ENCODE measurements around the gene MOSMO. TPM values are rescaled to one million over a fixed set of nuclear protein-coding genes. Genes with fewer than 3 reads are reported as not detected.
"Not testable (repeated sequence)": the region's sequence is repeated elsewhere in the genome, so short reads cannot be mapped to it uniquely, and the experiment has no call there.

Gene MOSMO
- total RNA-seq, 2 donors from 2014 or later: 19.6 to 21.0 TPM

DNA sequence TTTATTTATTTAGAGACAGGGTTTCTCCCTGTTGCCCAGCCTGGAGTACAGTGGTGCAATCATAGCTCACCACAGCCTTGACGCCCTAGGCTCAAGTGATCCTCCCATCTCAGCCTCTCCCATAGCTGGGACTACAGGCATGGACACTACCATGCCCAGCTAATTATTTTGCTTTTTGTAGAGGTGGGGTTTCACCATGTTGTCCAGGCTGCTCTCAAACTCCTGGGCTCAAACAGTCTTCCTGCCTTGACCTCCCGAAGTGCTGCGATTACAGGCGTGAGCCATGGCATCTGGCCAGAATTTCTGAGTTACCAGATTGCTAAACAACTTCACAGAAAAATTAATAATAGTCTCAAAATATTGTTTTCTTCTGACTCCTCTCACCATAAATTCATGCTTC is 21.7 kb downstream of the MOSMO start:
- Histone ChIP-seq H3K36me3 (no peaks in the 10 kb centered on the region), H3K4me3 (no peak overlapping the region)

DNA sequence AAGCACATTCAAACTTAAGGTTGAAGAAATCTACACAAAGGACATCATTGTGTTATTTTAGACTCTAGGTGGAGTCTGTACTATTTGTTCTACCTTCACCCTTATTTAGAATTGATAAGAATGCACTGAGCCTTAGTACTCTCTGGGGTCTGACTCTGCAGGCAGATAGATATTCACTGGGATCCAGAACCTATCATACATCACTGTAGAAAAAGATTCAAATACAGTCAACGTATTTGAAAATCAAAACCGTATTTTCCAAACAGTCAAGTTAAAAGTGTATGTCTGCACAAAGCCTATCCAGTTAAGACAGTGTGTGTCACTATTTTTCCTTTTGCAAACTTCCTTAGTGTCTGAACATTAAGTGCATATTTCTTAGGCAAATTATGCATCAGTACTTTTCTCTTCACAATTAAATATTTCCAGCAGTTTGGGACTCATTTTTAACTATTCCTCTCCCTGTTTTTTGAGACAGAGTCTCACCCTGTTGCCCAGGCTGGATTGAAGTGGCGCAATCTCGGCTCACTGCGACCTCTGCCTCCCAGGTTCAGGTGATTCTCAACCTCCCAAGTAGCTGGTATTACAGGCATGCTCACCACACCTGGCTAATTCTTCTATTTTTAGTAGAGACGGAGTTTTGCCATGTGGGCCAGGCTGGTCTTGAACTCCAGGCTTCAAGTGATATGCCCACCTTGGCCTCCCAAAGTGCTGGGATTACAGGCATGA is 22.3 kb downstream of the MOSMO start:
- H3K9me3 ChIP-seq: no peaks in the 10 kb centered on the region
- DNase-seq (ENCODE audit: low spot score): no peak
- H3K4me3 ChIP-seq: no peak overlapping the region
- TF ChIP-seq, protein P1, sequence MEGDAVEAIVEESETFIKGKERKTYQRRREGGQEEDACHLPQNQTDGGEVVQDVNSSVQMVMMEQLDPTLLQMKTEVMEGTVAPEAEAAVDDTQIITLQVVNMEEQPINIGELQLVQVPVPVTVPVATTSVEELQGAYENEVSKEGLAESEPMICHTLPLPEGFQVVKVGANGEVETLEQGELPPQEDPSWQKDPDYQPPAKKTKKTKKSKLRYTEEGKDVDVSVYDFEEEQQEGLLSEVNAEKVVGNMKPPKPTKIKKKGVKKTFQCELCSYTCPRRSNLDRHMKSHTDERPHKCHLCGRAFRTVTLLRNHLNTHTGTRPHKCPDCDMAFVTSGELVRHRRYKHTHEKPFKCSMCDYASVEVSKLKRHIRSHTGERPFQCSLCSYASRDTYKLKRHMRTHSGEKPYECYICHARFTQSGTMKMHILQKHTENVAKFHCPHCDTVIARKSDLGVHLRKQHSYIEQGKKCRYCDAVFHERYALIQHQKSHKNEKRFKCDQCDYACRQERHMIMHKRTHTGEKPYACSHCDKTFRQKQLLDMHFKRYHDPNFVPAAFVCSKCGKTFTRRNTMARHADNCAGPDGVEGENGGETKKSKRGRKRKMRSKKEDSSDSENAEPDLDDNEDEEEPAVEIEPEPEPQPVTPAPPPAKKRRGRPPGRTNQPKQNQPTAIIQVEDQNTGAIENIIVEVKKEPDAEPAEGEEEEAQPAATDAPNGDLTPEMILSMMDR (IDR thresholded peaks at IDR 0.05): no peak
- no peak for TF ChIP-seq POLR2A (IDR thresholded peaks at IDR 0.05)
- no peak for TF ChIP-seq POLR2AphosphoS5 (IDR thresholded peaks at IDR 0.05)
- H3K36me3 ChIP-seq: no peaks in the 10 kb centered on the region
- H3K4me1 ChIP-seq (replicated peaks): peaks cover 3% of the 10 kb centered on the region
- intact Hi-C loops (cut with DNase I): no loop called here
- H3K27me3 ChIP-seq (replicated peaks; ENCODE audit: insufficient read depth): no peaks in the 10 kb centered on the region
- WGBS: 93% methylated on average over 6 of the region's 6 CpGs
- no peak overlapping the region for H3K27ac ChIP-seq

More for the DNA sequence above, 21.7 kb downstream of the MOSMO start:
- Histone ChIP-seq H3K4me1 (replicated peaks) (peaks cover 3% of the 10 kb centered on the region), H3K9me3 (no peaks in the 10 kb centered on the region), H3K27me3 (replicated peaks; ENCODE audit: insufficient read depth) (no peaks in the 10 kb centered on the region), H3K27ac (no peak overlapping the region)
- DNase-seq (ENCODE audit: low spot score): no peak
- intact Hi-C loops (cut with DNase I): no loop called here
- 91% methylated on average over 4 of the region's 4 CpGs for WGBS
- TF ChIP-seq, protein P1 (IDR thresholded peaks at IDR 0.05): no peak
- TF ChIP-seq POLR2A (IDR thresholded peaks at IDR 0.05) (no peak), POLR2AphosphoS5 (IDR thresholded peaks at IDR 0.05) (no peak)

DNA sequence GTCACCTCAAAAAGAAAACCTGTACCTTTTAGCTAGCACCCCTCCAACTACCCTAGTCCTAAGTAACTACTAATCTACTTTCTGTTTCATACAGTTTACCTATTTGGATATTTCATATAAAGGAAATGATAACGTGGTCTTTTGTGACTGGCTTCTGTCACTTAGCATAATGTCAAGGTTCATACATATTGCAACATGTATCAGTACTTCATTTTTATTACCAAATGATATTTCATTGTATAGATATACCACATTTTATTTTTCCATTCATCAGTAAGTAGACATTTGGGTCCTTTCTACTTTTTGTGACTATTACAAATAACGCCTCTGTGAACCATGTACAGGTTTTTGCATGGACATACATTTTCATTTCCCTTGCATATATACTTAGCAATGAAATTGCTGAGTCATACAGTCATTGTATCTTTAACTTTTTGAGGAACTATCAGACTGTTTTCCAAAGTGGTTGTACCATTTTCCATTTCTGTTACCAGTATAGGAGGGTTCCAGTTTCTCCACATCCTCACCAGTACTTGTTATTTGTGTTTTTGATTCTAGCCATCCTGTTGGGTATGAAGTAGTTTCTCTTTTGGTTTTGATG is 23.7 kb downstream of the MOSMO start:
- no peaks in the 10 kb centered on the region for H3K27me3 ChIP-seq (replicated peaks; ENCODE audit: insufficient read depth)
- DNase-seq (ENCODE audit: low spot score): no peak
- H3K27ac ChIP-seq: no peak overlapping the region
- H3K4me3 ChIP-seq: no peak overlapping the region
- no peaks in the 10 kb centered on the region for H3K4me1 ChIP-seq (replicated peaks)
- 97% methylated on average over 2 of the region's 2 CpGs for WGBS
- TF ChIP-seq POLR2AphosphoS5 (IDR thresholded peaks at IDR 0.05): no peak
- no peak for TF ChIP-seq POLR2A (IDR thresholded peaks at IDR 0.05)
- TF ChIP-seq, protein P1 (IDR thresholded peaks at IDR 0.05): no peak
- no peaks in the 10 kb centered on the region for H3K9me3 ChIP-seq
- intact Hi-C loops (cut with DNase I): no loop called here
- no peaks in the 10 kb centered on the region for H3K36me3 ChIP-seq

DNA sequence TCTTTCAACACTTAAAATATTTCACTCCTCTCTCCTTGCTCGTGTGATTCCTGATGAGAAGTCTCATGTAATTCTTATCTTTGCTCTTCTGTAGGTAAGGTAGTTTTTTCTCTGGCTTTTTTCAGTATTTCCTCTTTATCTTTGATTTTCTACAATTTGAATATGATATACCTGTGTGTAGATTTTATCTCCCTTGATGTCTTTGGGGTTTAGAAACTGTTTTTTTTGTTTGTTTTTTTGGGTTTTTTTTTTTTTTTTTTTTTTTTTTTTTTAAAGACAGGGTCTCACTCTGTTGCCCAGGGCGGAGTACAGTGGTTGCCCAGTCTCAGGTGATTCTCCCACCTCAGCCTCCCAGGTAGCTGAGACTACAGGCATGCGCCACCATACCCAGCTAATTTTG is 26.6 kb downstream of the MOSMO start:
- 97% methylated on average over 3 of the region's 3 CpGs for WGBS
- H3K9me3 ChIP-seq: no peaks in the 10 kb centered on the region
- intact Hi-C loops (cut with DNase I): no loop called here
- H3K4me1 ChIP-seq (replicated peaks): no peaks in the 10 kb centered on the region
- DNase-seq (ENCODE audit: low spot score): no peak
- no peak overlapping the region for H3K27ac ChIP-seq
- H3K4me3 ChIP-seq: no peak overlapping the region
- no peaks in the 10 kb centered on the region for H3K36me3 ChIP-seq
- no peaks in the 10 kb centered on the region for H3K27me3 ChIP-seq (replicated peaks; ENCODE audit: insufficient read depth)
- TF ChIP-seq POLR2AphosphoS5 (IDR thresholded peaks at IDR 0.05) (no peak), POLR2A (IDR thresholded peaks at IDR 0.05) (no peak)
- TF ChIP-seq, protein P1 (IDR thresholded peaks at IDR 0.05): no peak

DNA sequence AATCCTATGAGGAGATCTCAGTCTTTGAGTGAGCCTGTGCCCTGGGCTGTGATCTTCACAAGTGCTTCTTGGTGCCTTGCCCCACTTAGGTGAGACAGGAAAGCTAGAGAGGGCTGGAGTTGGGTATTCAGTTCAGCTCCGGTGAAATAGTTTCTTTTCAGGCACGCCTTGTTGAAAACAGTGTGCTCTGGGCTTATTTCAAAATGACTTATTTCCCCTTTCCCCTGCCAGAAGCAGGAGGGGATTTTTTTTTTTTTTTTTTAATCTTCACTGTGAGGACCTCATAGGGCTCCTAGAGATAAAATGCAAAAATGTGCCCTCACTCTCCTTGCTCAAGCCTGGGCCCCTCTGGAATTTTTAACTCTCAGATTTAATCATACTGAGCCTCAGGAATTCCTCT is 27.2 kb downstream of the MOSMO start:
- intact Hi-C loops (cut with DNase I): no loop called here
- DNase-seq (ENCODE audit: low spot score): no peak
- H3K4me1 ChIP-seq (replicated peaks): no peaks in the 10 kb centered on the region
- TF ChIP-seq POLR2A (IDR thresholded peaks at IDR 0.05) (no peak), POLR2AphosphoS5 (IDR thresholded peaks at IDR 0.05) (no peak)
- TF ChIP-seq, protein P1 (IDR thresholded peaks at IDR 0.05): no peak
- H3K27me3 ChIP-seq (replicated peaks; ENCODE audit: insufficient read depth): no peaks in the 10 kb centered on the region
- no peak overlapping the region for H3K4me3 ChIP-seq
- no peaks in the 10 kb centered on the region for H3K9me3 ChIP-seq
- WGBS: 57% methylated on average over 2 of the region's 2 CpGs
- no peaks in the 10 kb centered on the region for H3K36me3 ChIP-seq
- no peak overlapping the region for H3K27ac ChIP-seq

DNA sequence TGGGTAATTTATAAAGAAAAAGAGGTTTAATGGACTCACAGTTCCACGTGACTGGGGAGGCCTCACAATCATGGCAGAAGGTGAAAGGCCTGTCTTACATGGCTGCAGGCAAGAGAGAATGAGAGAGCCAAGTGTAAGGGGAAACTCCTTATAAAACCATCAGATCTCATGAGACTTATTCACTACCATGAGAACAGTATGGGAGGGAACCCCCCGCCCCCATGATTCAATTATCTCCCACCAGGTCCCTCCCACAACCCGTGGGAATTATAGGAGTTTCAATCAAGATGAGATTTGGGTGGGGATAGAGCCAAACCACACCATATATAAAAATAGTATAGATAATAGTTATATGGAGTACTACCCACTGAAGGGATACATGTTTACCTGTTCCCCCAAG is 36.0 kb downstream of the MOSMO start:
- H3K4me1 ChIP-seq (replicated peaks); DNase-seq (ENCODE audit: low spot score); H3K36me3 ChIP-seq; H3K27me3 ChIP-seq (replicated peaks; ENCODE audit: insufficient read depth); H3K9me3 ChIP-seq; intact Hi-C loops (cut with DNase I); H3K27ac ChIP-seq; H3K4me3 ChIP-seq: not testable (repeated sequence)
- 75% methylated on average over 3 of the region's 3 CpGs for WGBS

DNA sequence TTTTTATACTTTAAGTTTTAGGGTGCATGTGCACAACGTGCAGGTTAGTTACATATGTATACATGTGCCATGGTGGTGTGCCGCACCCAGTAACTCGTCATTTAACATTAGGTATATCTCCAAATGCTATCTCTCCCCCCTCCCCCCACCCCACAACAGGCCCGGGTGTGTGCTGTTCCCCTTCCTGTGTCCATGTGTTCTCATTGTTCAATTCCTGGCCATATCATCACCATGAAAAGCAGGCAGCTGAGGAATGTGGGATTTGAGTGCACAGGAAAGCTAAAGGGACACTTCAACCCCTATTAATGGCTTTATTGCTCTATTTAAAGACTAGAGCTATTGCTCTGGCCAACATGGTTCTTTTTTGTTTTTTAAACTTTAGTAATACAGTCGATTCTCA is 38.0 kb downstream of the MOSMO start:
- H3K36me3 ChIP-seq; H3K4me1 ChIP-seq (replicated peaks); H3K27me3 ChIP-seq (replicated peaks; ENCODE audit: insufficient read depth); intact Hi-C loops (cut with DNase I); H3K27ac ChIP-seq; DNase-seq (ENCODE audit: low spot score); H3K9me3 ChIP-seq; H3K4me3 ChIP-seq: not testable (repeated sequence)
- WGBS: 38% methylated on average over 5 of the region's 5 CpGs

Data from prostate gland (tissue), 2 donors.